ENCODE measurements around the gene DNAJC27. TPM values are rescaled to one million over a fixed set of nuclear protein-coding genes. Genes with fewer than 3 reads are reported as not detected.

DNAJC27 gene
- total RNA-seq, 1 experiment from 2014 or later, result 5.1 TPM

- H2BK20ac ChIP-seq (ENCODE audit: low read depth, low read length, poor library complexity, severe bottlenecking), result no peak overlapping the region
- H3K9ac ChIP-seq (ENCODE audit: extremely low read depth, insufficient read length, low read length), result no peak overlapping the region
- no peak overlapping the region for H2BK12ac ChIP-seq (ENCODE audit: insufficient read length, low read depth, low read length)
- H4K5ac ChIP-seq (ENCODE audit: insufficient read length, low read depth, low read length), result no peak overlapping the region
- H3K79me1 ChIP-seq (ENCODE audit: insufficient read depth, low read depth, low read length, poor library complexity, severe bottlenecking), result no peaks in the 10 kb centered on the region
- H2BK15ac ChIP-seq (ENCODE audit: low read depth, low read length), result no peak overlapping the region
- H2BK120ac ChIP-seq (ENCODE audit: low read depth, low read length, poor library complexity, severe bottlenecking), result no peak overlapping the region
- no peaks in the 10 kb centered on the region for H3K4me1 ChIP-seq (ENCODE audit: insufficient read depth, low read length)
- Mint-ChIP-seq H3K36me3 (ENCODE audit: insufficient read depth in 1 of 3, low read depth in 3 of 3) (peaks cover 31 to 64% (median 49%) of the 10 kb centered on the region in 3 experiments), H3K27ac (no peak overlapping the region), H3K4me3 (no peak overlapping the region), H3K4me1 (no peaks in the 10 kb centered on the region), H3K27me3 (ENCODE audit: low read depth) (no peaks in the 10 kb centered on the region), H3K9me3 (peaks cover 0 to 7% of the 10 kb centered on the region in 2 experiments; a peak in 2 of 5 replicates)
- H3K56ac ChIP-seq (ENCODE audit: insufficient read length, low read depth, low read length), result no peak overlapping the region
- H3K18ac ChIP-seq (ENCODE audit: insufficient read length, low read depth, low read length), result no peak overlapping the region
- no peak overlapping the region for H4K91ac ChIP-seq (ENCODE audit: insufficient read length, low read depth, low read length)
- H2AFZ ChIP-seq (ENCODE audit: low read length), result no peak overlapping the region
- H4K20me1 ChIP-seq (ENCODE audit: control insufficient read depth, insufficient read depth, insufficient read length), result no peaks in the 10 kb centered on the region
- no peak overlapping the region for H2AK5ac ChIP-seq (ENCODE audit: insufficient read length, low read length)
- H3T11ph ChIP-seq (ENCODE audit: low read length), result no peak overlapping the region
- H3K14ac ChIP-seq (ENCODE audit: insufficient read depth, low read length), result no peak overlapping the region
- no peak overlapping the region for H3K4ac ChIP-seq (ENCODE audit: low read depth, low read length)
- no peaks in the 10 kb centered on the region for H3K23me2 ChIP-seq (ENCODE audit: insufficient read length, low read depth, low read length, poor library complexity, severe bottlenecking)
- H3K23ac ChIP-seq (ENCODE audit: insufficient read length, low read depth, low read length), result no peak overlapping the region
- no peak overlapping the region for H2BK5ac ChIP-seq (ENCODE audit: insufficient read length, low read length)
- no peak overlapping the region for H3K4me2 ChIP-seq (ENCODE audit: insufficient read depth, insufficient read length, low read length)
- no peak overlapping the region for H3K27ac ChIP-seq (ENCODE audit: insufficient read length, low read depth, low read length)
- DNase-seq, result no peak
- no peaks in the 10 kb centered on the region for H3K9me3 ChIP-seq (ENCODE audit: control insufficient read depth, low read depth, low read length)
- H3K79me2 ChIP-seq (ENCODE audit: insufficient read depth, low read length), result no peaks in the 10 kb centered on the region
- H4K8ac ChIP-seq (replicated peaks; ENCODE audit: insufficient read length, low read depth, low read length), result no peak overlapping the region
- no peaks in the 10 kb centered on the region for H3K27me3 ChIP-seq (ENCODE audit: insufficient read depth, low read length)
- TF ChIP-seq CTCF (conservative IDR thresholded peaks at IDR 0.05), result no peak
Measured at GRCh38 chr2:24955921-24956320, 15.8 kb downstream of the DNAJC27 start.

Measured in H9 (cell line).